H1 (cell line): ENCODE results near the gene STK32C. TPM values are rescaled to one million over a fixed set of nuclear protein-coding genes. Genes with fewer than 3 reads are reported as not detected.
A peak's percentile ranks its signal among the peaks of the same experiment; 100 is the strongest.

ENCODE experiments used
- CTCF ChIA-PET: fragments of 300-600 bp; sonication (Branson Sonifier 250); formaldehyde crosslinking; loops from one replicate; lab custom pipeline; 2021; ENCODE audit not compliant: partially characterized antibody; lab: Charles Lee
- POLR2A ChIA-PET: fragments of 300-600 bp; sonication (Branson Sonifier 250); formaldehyde crosslinking; loops from one replicate; lab custom pipeline; 2021; ENCODE audit warnings: inconsistent platforms; ENCODE audit not compliant: partially characterized antibody; lab: Charles Lee
- DNase-seq, 2 experiments: peaks; one replicate each; pipeline versions ENCODE4 v3.0.0 to v3.0.0-alpha.2; 2010 to 2022; ENCODE audit warnings: low spot score in 2 of 2, low read depth in 1 of 2, mixed read lengths in 1 of 2
- FAIRE-seq: peaks from 2 replicates; lab custom pipeline; 2011; peaks lifted over from hg19 to GRCh38; lab: Jason Lieb, UNC
- H2AFZ ChIP-seq: 2 replicates; pipeline ENCODE4 v1.8.1; 2012; ENCODE audit warnings: low read length, inconsistent platforms
- H2AK5ac ChIP-seq: 2 replicates; pipeline ENCODE4 v1.6.1; 2013; ENCODE audit warnings: low read depth, low read length
- H2BK120ac ChIP-seq: replicated peaks from 2 replicates; pipeline ENCODE3; 2013; ENCODE audit warnings: low read depth, low read length, inconsistent platforms
- H2BK12ac ChIP-seq: 2 replicates; pipeline ENCODE4 v1.6.1; 2013; ENCODE audit warnings: low read depth, low read length
- H2BK15ac ChIP-seq: 2 replicates; pipeline ENCODE4 v1.6.1; 2013; ENCODE audit warnings: low read length
- H2BK20ac ChIP-seq: 2 replicates; pipeline ENCODE4 v1.6.1; 2013; ENCODE audit warnings: low read length
- H2BK5ac ChIP-seq: 2 replicates; pipeline ENCODE4 v1.6.1; 2013; ENCODE audit warnings: low read depth, low read length
- H3K14ac ChIP-seq: 2 replicates; pipeline ENCODE4 v1.6.1; 2013; ENCODE audit warnings: inconsistent platforms; ENCODE audit not compliant: insufficient read length
- H3K18ac ChIP-seq: 2 replicates; pipeline ENCODE4 v1.6.1; 2013; ENCODE audit warnings: low read length; ENCODE audit errors: extremely low read depth
- H3K23ac ChIP-seq: 2 replicates; pipeline ENCODE4 v1.6.1; 2013; ENCODE audit warnings: inconsistent platforms; ENCODE audit not compliant: insufficient read length
- H3K23me2 ChIP-seq: 2 replicates; pipeline ENCODE4 v1.6.1; 2013; ENCODE audit warnings: low read depth, low read length
- H3K27ac ChIP-seq: 2 replicates; pipeline ENCODE4 v1.6.1; 2011; ENCODE audit warnings: low read depth, low read length, inconsistent platforms
- H3K27me3 ChIP-seq, 4 experiments: replicated peaks in 1 of 4; 1 replicate in 1 of 4; 2 replicates in 3 of 4; pipeline versions ENCODE4 v1.6.1 to v1.8.1; 2011 to 2013; ENCODE audit warnings: low read length in 3 of 4, mild to moderate bottlenecking in 3 of 4, inconsistent platforms in 2 of 4, mixed read lengths in 2 of 4, moderate library complexity in 1 of 4; ENCODE audit not compliant: control insufficient read depth in 3 of 4, insufficient read depth in 3 of 4; ENCODE audit errors: extremely low read depth in 1 of 4
- H3K36me3 ChIP-seq, 4 experiments: 2 replicates each; pipeline versions ENCODE4 v1.6.1 to v1.8.1; 2011 to 2013; ENCODE audit warnings: mild to moderate bottlenecking in 4 of 4, low read length in 3 of 4, moderate library complexity in 2 of 4, control low read depth in 1 of 4, inconsistent platforms in 1 of 4; ENCODE audit not compliant: insufficient read depth in 4 of 4, control insufficient read depth in 2 of 4
- H3K4ac ChIP-seq: replicated peaks from 2 replicates; pipeline ENCODE3; 2013; ENCODE audit warnings: low read length, low read depth, mixed read lengths, inconsistent platforms; ENCODE audit not compliant: insufficient read length
- H3K4me1 ChIP-seq, 4 experiments: replicated peaks in 1 of 4; 1 replicate in 1 of 4; 2 replicates in 3 of 4; pipeline versions ENCODE4 v1.6.1 to v1.8.1; 2011 to 2013; ENCODE audit warnings: low read length in 3 of 4, inconsistent platforms in 2 of 4, mixed read lengths in 1 of 4; ENCODE audit not compliant: insufficient read depth in 4 of 4, control insufficient read depth in 3 of 4
- H3K4me2 ChIP-seq, 2 experiments: 2 replicates each; pipeline versions ENCODE4 v1.6.1 to v1.8.1; 2011 to 2013; ENCODE audit warnings: low read depth in 2 of 2, low read length in 2 of 2, control low read depth in 1 of 2, inconsistent platforms in 1 of 2, mild to moderate bottlenecking in 1 of 2; ENCODE audit not compliant: insufficient read depth in 1 of 2
- H3K4me3 ChIP-seq, 4 experiments: fragments of 200-600, 300-600 bp in 1 of 4; sonication (generic), shearing (Covaris generic), sonication (Bioruptor Twin) in 1 of 4; 2 replicates each; pipeline versions ENCODE4 v1.5.1 to v1.8.1; 2011 to 2016; ENCODE audit warnings: low read length in 4 of 4, low read depth in 3 of 4, control low read depth in 2 of 4, inconsistent platforms in 2 of 4, mild to moderate bottlenecking in 2 of 4, mixed read lengths in 1 of 4, moderate library complexity in 1 of 4; ENCODE audit not compliant: insufficient read depth in 2 of 4; ENCODE audit errors: extremely low read depth in 1 of 4
- H3K56ac ChIP-seq: replicated peaks from 2 replicates; pipeline ENCODE3; 2013; ENCODE audit warnings: low read depth, mild to moderate bottlenecking, mixed read lengths, low read length, inconsistent platforms; ENCODE audit not compliant: insufficient read length
- H3K79me1 ChIP-seq: 2 replicates; pipeline ENCODE4 v1.6.1; 2013; ENCODE audit warnings: low read depth, low read length, control low read depth
- H3K79me2 ChIP-seq, 2 experiments: 2 replicates each; pipeline versions ENCODE4 v1.6.1 to v1.8.1; 2012 to 2013; ENCODE audit warnings: low read length in 2 of 2, mild to moderate bottlenecking in 2 of 2, inconsistent platforms in 1 of 2; ENCODE audit not compliant: insufficient read depth in 2 of 2, control insufficient read depth in 1 of 2
- H3K9ac ChIP-seq, 4 experiments: replicated peaks in 1 of 4; 1 replicate in 1 of 4; 2 replicates in 3 of 4; pipeline versions ENCODE4 v1.6.1 to v1.8.1; 2011 to 2013; ENCODE audit warnings: low read depth in 3 of 4, low read length in 3 of 4, control low read depth in 2 of 4, mild to moderate bottlenecking in 2 of 4, moderate library complexity in 2 of 4, inconsistent platforms in 1 of 4; ENCODE audit errors: extremely low read depth in 1 of 4
- H3K9me3 ChIP-seq, 2 experiments: 2 replicates each; pipeline versions ENCODE4 v1.6.1 to v1.8.1; 2012 to 2013; ENCODE audit warnings: mild to moderate bottlenecking in 2 of 2, moderate library complexity in 2 of 2, control low read depth in 1 of 2, inconsistent platforms in 1 of 2, low read depth in 1 of 2, low read length in 1 of 2, mixed read lengths in 1 of 2; ENCODE audit not compliant: insufficient read depth in 2 of 2
- H4K20me1 ChIP-seq, 2 experiments: replicated peaks in 1 of 2; 2 replicates each; pipeline versions ENCODE3 to v1.8.1; 2011 to 2013; ENCODE audit warnings: inconsistent platforms in 2 of 2, low read length in 2 of 2, mild to moderate bottlenecking in 1 of 2; ENCODE audit not compliant: insufficient read depth in 2 of 2, control insufficient read depth in 1 of 2
- H4K5ac ChIP-seq: 2 replicates; pipeline ENCODE4 v1.6.1; 2013; ENCODE audit warnings: low read length, low read depth, mixed read lengths, inconsistent platforms; ENCODE audit not compliant: insufficient read length
- H4K8ac ChIP-seq: 2 replicates; pipeline ENCODE4 v1.8.0; 2013; ENCODE audit warnings: mild to moderate bottlenecking, moderate library complexity, low read length, inconsistent platforms; ENCODE audit not compliant: insufficient read depth; ENCODE audit errors: extremely low read depth
- H4K91ac ChIP-seq: replicated peaks from 2 replicates; pipeline ENCODE3; 2013; ENCODE audit warnings: low read length, mixed read lengths, inconsistent platforms; ENCODE audit not compliant: insufficient read length
- CEBPB ChIP-seq: IDR thresholded peaks from 2 replicates; pipeline ENCODE4 v1.6.1; 2012; ENCODE audit warnings: low read depth, low read length
- EGR1 ChIP-seq: IDR thresholded peaks from 2 replicates; pipeline ENCODE4 v1.6.1; 2011; ENCODE audit warnings: low read depth, low read length, borderline replicate concordance
- SIRT6 ChIP-seq: IDR thresholded peaks from one replicate; pipeline ENCODE4 v1.7.1; 2012; ENCODE audit warnings: low read length, inconsistent platforms
- TCF12 ChIP-seq: IDR thresholded peaks from 2 replicates; pipeline ENCODE4 v1.6.1; 2011; ENCODE audit warnings: low read depth, mild to moderate bottlenecking, low read length
- WGBS, 2 experiments: shearing (Covaris generic) in 1 of 2; methylation state at CpG; one replicate each; pipeline versions ENCODE4 v1.1.6 to v1.1.7; 2013 to 2015; ENCODE audit warnings: low lambda C conversion rate in 2 of 2, mixed read lengths in 2 of 2, inconsistent platforms in 1 of 2, low coverage in 1 of 2, missing lambda C conversion rate in 1 of 2; ENCODE audit not compliant: insufficient replicate concordance in 2 of 2, insufficient coverage in 1 of 2, insufficient read length in 1 of 2; ENCODE audit errors: extremely low coverage in 1 of 2, missing lambda C conversion rate in 1 of 2; 5-methylcytosine and 5-hydroxymethylcytosine counted together
- polyA plus RNA-seq, 7 experiments: library from polyadenylated mRNA; depleted of rRNA in 3 of 7; stranded (reverse) in 5 of 7; unstranded in 2 of 7; fragments of >200 nt in 5 of 7; fragments of 200-250 nt in 2 of 7; gene quantifications; 1 replicate in 5 of 7; 2 replicates in 1 of 7; 4 replicates in 1 of 7; pipeline versions ENCODE4 v1.2.1 to v1.2.3, GENCODE V29; 2011 to 2013; ENCODE audit warnings: missing spikeins in 2 of 7, mixed read lengths in 2 of 7
- total RNA-seq: library from RNA; stranded (reverse); fragmentation: NEBNext Ultra II Directional; extraction: Animal tissue kit (Norgen Biotek cat#: 25700); gene quantifications from 2 replicates; pipeline ENCODE4 v1.2.1, GENCODE V29; 2021

STK32C gene
- total and polyA plus RNA-seq, 2 of the 8 experiments (the other 6 are each of a cell fraction or from before 2014, with no cell fraction given) = 10.6 to 15.6 TPM

DNA sequence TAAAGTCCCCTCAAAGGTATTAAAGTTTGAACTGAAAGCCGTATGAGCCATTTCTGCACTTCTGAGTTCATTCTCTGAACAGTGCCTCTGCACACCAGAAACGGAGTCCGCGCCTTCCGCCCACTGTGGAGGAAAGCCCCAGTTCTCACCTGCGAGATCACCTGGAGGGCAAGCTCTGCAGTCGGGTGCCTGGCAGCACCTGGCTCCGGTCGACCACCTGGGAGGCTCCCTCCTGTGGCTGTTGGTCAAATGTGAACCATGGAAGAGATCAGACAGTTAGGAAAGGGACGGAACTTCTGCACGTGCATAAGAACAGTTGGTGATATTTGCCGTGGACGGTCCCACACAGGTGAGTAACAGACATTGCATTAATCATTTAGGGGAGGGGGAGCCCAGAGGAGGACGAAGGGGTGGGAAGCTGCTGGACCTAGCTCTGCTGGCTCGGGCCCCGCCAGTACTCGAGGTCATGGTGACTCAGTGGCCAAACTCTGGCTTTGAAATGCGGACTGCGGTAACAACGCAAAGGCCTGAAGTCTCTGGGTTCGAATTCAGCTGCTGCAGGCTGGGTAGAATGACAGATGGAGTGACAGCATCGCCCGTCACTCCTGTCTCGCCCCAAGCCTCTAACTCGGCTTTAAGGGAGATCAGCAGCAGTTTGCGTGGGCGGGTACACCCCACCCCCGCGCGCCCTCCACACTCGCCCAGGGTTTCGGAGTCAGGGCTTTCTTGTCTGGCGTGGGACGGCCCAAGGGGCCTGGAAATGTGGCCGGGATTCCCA is 122.7 kb downstream of the STK32C start:
- H3K23me2 ChIP-seq = peaks cover 19% of the 10 kb centered on the region
- H2BK12ac ChIP-seq = no peak overlapping the region
- H3K79me1 ChIP-seq = peaks cover 7% of the 10 kb centered on the region; the same call in 1 of the 2 replicates
- H3K14ac ChIP-seq = no peak overlapping the region
- H3K27me3 ChIP-seq = peaks cover 19 to 52% (median 40%) of the 10 kb centered on the region in 4 experiments
- H3K79me2 ChIP-seq = no peaks in the 10 kb centered on the region
- no peak overlapping the region for H2AFZ ChIP-seq
- ChIA-PET POLR2A (no interaction called here), CTCF (interaction anchor here (0.9 kb wide), 1 partner anchor 68 kb away, joined by 3 read pairs; no protein-coding TSS in a partner anchor)
- WGBS, 2 experiments = 62% methylated on average over 28 of the region's 35 CpGs; no CpG with 5 or more reads in 1 of the 2 experiments
- H4K91ac ChIP-seq = no peak overlapping the region
- H3K27ac ChIP-seq = no peak overlapping the region
- TF ChIP-seq SIRT6 (no peak), EGR1 (no peak), TCF12 (no peak), CEBPB (no peak)
- H4K20me1 ChIP-seq = peaks cover 2 to 14% of the 10 kb centered on the region in 2 experiments
- no peak overlapping the region for H3K56ac ChIP-seq
- no peak overlapping the region for H2BK20ac ChIP-seq
- H3K4ac ChIP-seq = no peak overlapping the region
- H3K9ac ChIP-seq = no peak overlapping the region
- H2BK5ac ChIP-seq = no peak overlapping the region
- FAIRE-seq = no peak
- no peak overlapping the region for H3K23ac ChIP-seq
- H3K4me2 ChIP-seq = peak overlapping the region; percentile 83 to 95; a peak in 3 of 4 replicates
- no peak overlapping the region for H4K5ac ChIP-seq
- no peaks in the 10 kb centered on the region for H3K36me3 ChIP-seq
- H2BK120ac ChIP-seq = no peak overlapping the region
- H3K18ac ChIP-seq = no peak overlapping the region
- no peak overlapping the region for H2AK5ac ChIP-seq
- H4K8ac ChIP-seq = peak overlapping the region; percentile 71; the same call in 1 of the 2 replicates
- peaks cover 0 to 18% (median 8%) of the 10 kb centered on the region in 4 experiments; a peak in 4 of 7 replicates for H3K4me1 ChIP-seq
- no peaks in the 10 kb centered on the region; a peak in 1 of 4 replicates for H3K9me3 ChIP-seq
- peak overlapping the region in 1 of 4 experiments; percentile 73; a peak in 1 of 8 replicates for H3K4me3 ChIP-seq
- no peak for DNase-seq
- H2BK15ac ChIP-seq = no peak overlapping the region
